Loucy (cell line): ENCODE data around the gene CACNA1H.

Experiments used
- EZH2phosphoT487 ChIP-seq: fragments of 200-600 bp; IDR thresholded peaks from 2 replicates; pipeline ENCODE4 v1.6.1; 2018; ENCODE audit warnings: antibody characterized with exemption, mild to moderate bottlenecking, moderate library complexity, borderline replicate concordance
- TF ChIP-seq, protein P1 (sequence below): fragments of 200-600 bp; sonication (generic); conservative IDR thresholded peaks from 2 replicates; pipeline ENCODE4 v1.5.1; 2014; ENCODE audit warnings: mild to moderate bottlenecking, antibody characterized with exemption, low read length

DNA sequence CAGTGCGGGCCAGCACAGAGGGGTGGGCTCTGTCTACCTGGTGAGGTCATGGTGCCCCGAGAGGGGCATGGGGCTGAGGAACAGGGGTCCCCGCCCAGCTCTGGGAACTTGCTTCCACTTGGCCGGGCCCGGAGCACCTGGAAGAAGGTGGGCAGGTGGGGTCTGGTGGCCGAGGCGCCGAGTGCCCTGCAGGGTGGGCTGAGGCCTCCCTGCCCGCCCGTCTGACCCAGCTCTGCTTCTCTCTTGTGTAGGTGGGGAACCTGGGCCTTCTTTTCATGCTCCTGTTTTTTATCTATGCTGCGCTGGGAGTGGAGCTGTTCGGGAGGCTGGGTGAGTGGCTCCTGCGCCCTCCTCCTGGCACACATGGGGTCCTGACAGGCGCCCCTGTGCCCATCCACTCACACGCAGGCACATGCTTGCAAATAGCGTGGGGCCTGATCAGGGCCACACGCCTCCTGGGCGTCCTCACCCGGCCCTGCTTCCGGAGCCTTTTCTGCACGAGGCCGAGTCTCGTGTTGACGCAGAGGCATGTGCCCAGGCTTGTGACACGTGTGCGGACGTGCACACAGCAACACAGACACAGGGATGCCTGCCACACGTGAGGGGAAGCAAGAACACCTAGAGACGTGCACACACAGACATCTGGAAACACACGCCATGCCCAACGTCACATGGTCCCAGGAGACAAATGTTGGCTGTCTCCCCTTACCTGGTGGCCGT lies 63.9 kb downstream of the CACNA1H start:
- TF ChIP-seq, protein P1, sequence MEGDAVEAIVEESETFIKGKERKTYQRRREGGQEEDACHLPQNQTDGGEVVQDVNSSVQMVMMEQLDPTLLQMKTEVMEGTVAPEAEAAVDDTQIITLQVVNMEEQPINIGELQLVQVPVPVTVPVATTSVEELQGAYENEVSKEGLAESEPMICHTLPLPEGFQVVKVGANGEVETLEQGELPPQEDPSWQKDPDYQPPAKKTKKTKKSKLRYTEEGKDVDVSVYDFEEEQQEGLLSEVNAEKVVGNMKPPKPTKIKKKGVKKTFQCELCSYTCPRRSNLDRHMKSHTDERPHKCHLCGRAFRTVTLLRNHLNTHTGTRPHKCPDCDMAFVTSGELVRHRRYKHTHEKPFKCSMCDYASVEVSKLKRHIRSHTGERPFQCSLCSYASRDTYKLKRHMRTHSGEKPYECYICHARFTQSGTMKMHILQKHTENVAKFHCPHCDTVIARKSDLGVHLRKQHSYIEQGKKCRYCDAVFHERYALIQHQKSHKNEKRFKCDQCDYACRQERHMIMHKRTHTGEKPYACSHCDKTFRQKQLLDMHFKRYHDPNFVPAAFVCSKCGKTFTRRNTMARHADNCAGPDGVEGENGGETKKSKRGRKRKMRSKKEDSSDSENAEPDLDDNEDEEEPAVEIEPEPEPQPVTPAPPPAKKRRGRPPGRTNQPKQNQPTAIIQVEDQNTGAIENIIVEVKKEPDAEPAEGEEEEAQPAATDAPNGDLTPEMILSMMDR, result no peak
- TF ChIP-seq EZH2phosphoT487, result no peak
